Testis (tissue), 2 donors: ENCODE results near the gene GBA3.

ENCODE experiments used
- CTCF ChIP-seq, 3 experiments: fragments of 450-650 bp in 2 of 3; fragments of 200-600 bp in 1 of 3; sonication (generic) in 1 of 3; IDR thresholded peaks; one replicate each; pipeline ENCODE4 v1.5.1; 2016 to 2019; ENCODE audit warnings: antibody characterized with exemption in 3 of 3, mild to moderate bottlenecking in 2 of 3, moderate library complexity in 1 of 3
- POLR2A ChIP-seq: fragments of 450-650 bp; IDR thresholded peaks from one replicate; pipeline ENCODE4 v1.6.1; 2017; ENCODE audit warnings: antibody characterized with exemption, mild to moderate bottlenecking, moderate library complexity

GRCh38 chr4:22695029-22695428, 2.3 kb downstream of the GBA3 start:
- TF ChIP-seq CTCF (IDR thresholded peaks at IDR 0.05) (no peak), POLR2A (no peak)
